ENCODE data around the gene PWWP3B. TPM values are rescaled to one million over a fixed set of nuclear protein-coding genes. Genes with fewer than 3 reads are reported as not detected.

The PWWP3B gene
- total RNA-seq, result under 1 TPM in 2 of 5 donors, not detected in 3; 0.06 to 0.07 TPM
- not detected for total RNA-seq (2013)
- 0 reads per million in 29 experiments for total RNA-seq

GRCh38 chrX:106168107-106168506 lies at the start of gene PWWP3B:
PWWP3B (plus strand) TSS chrX:106168305; CDS start chrX:106205433, 37,128 bp downstream.
- H3K4me3 Mint-ChIP-seq, result no peak within 1 kb of the TSS
- H3K9me3 Mint-ChIP-seq, result no peaks in the 10 kb centered on the region
- ChIA-PET POLR2A (no interaction called here), CTCF (no interaction called here)
- DNase-seq (no peak), ATAC-seq (replicated peaks in 1 of 4) (no peak)
- Histone ChIP-seq H3K4me1 (ENCODE audit: control insufficient read depth in 1 of 2, extremely low read depth in 1 of 2, insufficient read depth in 2 of 2, low read length in 2 of 2) (no peaks in the 10 kb centered on the region), H3K27ac (ENCODE audit: low read length) (no peak within 1 kb of the TSS), H3K36me3 (ENCODE audit: control insufficient read depth in 2 of 2, extremely low read depth in 1 of 2, insufficient read depth in 1 of 2, low read length in 1 of 2) (no peaks in the 10 kb centered on the region), H3K4me3 (ENCODE audit: control insufficient read depth in 1 of 2, extremely low read depth in 1 of 2, low read length in 1 of 2) (no peak within 1 kb of the TSS), H3K9me3 (no peaks in the 10 kb centered on the region), H3K27me3 (replicated peaks in 1 of 2; ENCODE audit: control insufficient read depth in 2 of 2, extremely low read depth in 1 of 2, insufficient read depth in 2 of 2, low read length in 1 of 2) (no peaks in the 10 kb centered on the region)
- peaks cover 0 to 12% of the 10 kb centered on the region in 2 donors for H3K27me3 Mint-ChIP-seq
- no peaks in the 10 kb centered on the region for H3K4me1 Mint-ChIP-seq
- 24% methylated on average over 9 of the region's 14 CpGs for whole genome bisulfite sequencing (ENCODE audit: insufficient coverage)
- H3K36me3 Mint-ChIP-seq, result no peaks in the 10 kb centered on the region
- no peak within 1 kb of the TSS for H3K27ac Mint-ChIP-seq

- H3K36me3 Mint-ChIP-seq, result no peaks in the 10 kb centered on the region
- Histone ChIP-seq H3K36me3 (ENCODE audit: control insufficient read depth in 2 of 2, extremely low read depth in 1 of 2, insufficient read depth in 1 of 2, low read length in 1 of 2) (no peaks in the 10 kb centered on the region), H3K27me3 (replicated peaks in 1 of 2; ENCODE audit: control insufficient read depth in 2 of 2, extremely low read depth in 1 of 2, insufficient read depth in 2 of 2, low read length in 1 of 2) (no peaks in the 10 kb centered on the region), H3K9me3 (no peaks in the 10 kb centered on the region), H3K4me1 (ENCODE audit: control insufficient read depth in 1 of 2, extremely low read depth in 1 of 2, insufficient read depth in 2 of 2, low read length in 2 of 2) (no peaks in the 10 kb centered on the region), H3K4me3 (ENCODE audit: control insufficient read depth in 1 of 2, extremely low read depth in 1 of 2, low read length in 1 of 2) (no peak overlapping the region), H3K27ac (ENCODE audit: low read length) (no peak overlapping the region)
- POLR2A ChIA-PET, result no interaction called here
- CTCF ChIA-PET, result no interaction called here
- peaks cover 0 to 5% of the 10 kb centered on the region in 2 donors for H3K27me3 Mint-ChIP-seq
- ATAC-seq (replicated peaks in 1 of 4) (no peak), DNase-seq (no peak)
- no peak overlapping the region for H3K4me3 Mint-ChIP-seq
- no CpG with 5 or more reads among the region's 7 CpGs for WGBS (ENCODE audit: insufficient coverage)
- peaks cover 0 to 3% (median 2%) of the 10 kb centered on the region in 3 donors for H3K9me3 Mint-ChIP-seq
- H3K4me1 Mint-ChIP-seq, result no peaks in the 10 kb centered on the region
- H3K27ac Mint-ChIP-seq, result no peak overlapping the region
Measured at GRCh38 chrX:106139048-106139447, 29.1 kb upstream of the PWWP3B start.

- no peaks in the 10 kb centered on the region for H3K4me1 Mint-ChIP-seq
- H3K4me3 ChIP-seq (ENCODE audit: control insufficient read depth in 1 of 2, extremely low read depth in 1 of 2, low read length in 1 of 2), result no peak overlapping the region
- POLR2A ChIA-PET, result no interaction called here
- no peaks in the 10 kb centered on the region for H3K27me3 ChIP-seq (replicated peaks in 1 of 2; ENCODE audit: control insufficient read depth in 2 of 2, extremely low read depth in 1 of 2, insufficient read depth in 2 of 2, low read length in 1 of 2)
- CTCF ChIA-PET, result no interaction called here
- peaks cover 0 to 5% of the 10 kb centered on the region in 2 donors for H3K27me3 Mint-ChIP-seq
- no peak for ATAC-seq (replicated peaks in 1 of 4)
- no peaks in the 10 kb centered on the region for H3K36me3 ChIP-seq (ENCODE audit: control insufficient read depth in 2 of 2, extremely low read depth in 1 of 2, insufficient read depth in 1 of 2, low read length in 1 of 2)
- no peak overlapping the region for H3K4me3 Mint-ChIP-seq
- DNase-seq, result no peak
- H3K27ac Mint-ChIP-seq, result no peak overlapping the region
- H3K9me3 ChIP-seq, result no peaks in the 10 kb centered on the region
- H3K9me3 Mint-ChIP-seq, result peaks cover 0 to 7% (median 0%) of the 10 kb centered on the region in 3 donors
- no peaks in the 10 kb centered on the region for H3K4me1 ChIP-seq (ENCODE audit: control insufficient read depth in 1 of 2, extremely low read depth in 1 of 2, insufficient read depth in 2 of 2, low read length in 2 of 2)
- H3K36me3 Mint-ChIP-seq, result no peaks in the 10 kb centered on the region
- H3K27ac ChIP-seq (ENCODE audit: low read length), result no peak overlapping the region
- WGBS (ENCODE audit: insufficient coverage), result no CpG with 5 or more reads among the region's 5 CpGs
Measured at GRCh38 chrX:106144755-106145639, 23.1 kb upstream of the PWWP3B start.

- WGBS (ENCODE audit: insufficient coverage), result no CpG with 5 or more reads among the region's 2 CpGs
- no peak for ATAC-seq (replicated peaks in 1 of 4)
- H3K4me1 ChIP-seq (ENCODE audit: control insufficient read depth in 1 of 2, extremely low read depth in 1 of 2, insufficient read depth in 2 of 2, low read length in 2 of 2), result no peaks in the 10 kb centered on the region
- peaks cover 0 to 4% (median 0%) of the 10 kb centered on the region in 3 donors for H3K9me3 Mint-ChIP-seq
- H3K27me3 Mint-ChIP-seq, result no peaks in the 10 kb centered on the region
- H3K4me1 Mint-ChIP-seq, result no peaks in the 10 kb centered on the region
- ChIA-PET CTCF (no interaction called here), POLR2A (no interaction called here)
- H3K36me3 ChIP-seq (ENCODE audit: control insufficient read depth in 2 of 2, extremely low read depth in 1 of 2, insufficient read depth in 1 of 2, low read length in 1 of 2), result no peaks in the 10 kb centered on the region
- H3K9me3 ChIP-seq, result no peaks in the 10 kb centered on the region
- H3K27me3 ChIP-seq (replicated peaks in 1 of 2; ENCODE audit: control insufficient read depth in 2 of 2, extremely low read depth in 1 of 2, insufficient read depth in 2 of 2, low read length in 1 of 2), result no peaks in the 10 kb centered on the region
- no peak overlapping the region for H3K27ac Mint-ChIP-seq
- H3K36me3 Mint-ChIP-seq, result no peaks in the 10 kb centered on the region
- H3K27ac ChIP-seq (ENCODE audit: low read length), result no peak overlapping the region
- no peak overlapping the region for H3K4me3 Mint-ChIP-seq
- DNase-seq, result no peak
- no peak overlapping the region for H3K4me3 ChIP-seq (ENCODE audit: control insufficient read depth in 1 of 2, extremely low read depth in 1 of 2, low read length in 1 of 2)
Measured at GRCh38 chrX:106150701-106151100, 17.4 kb upstream of the PWWP3B start.

- Mint-ChIP-seq H3K4me1 (no peaks in the 10 kb centered on the region), H3K27me3 (no peaks in the 10 kb centered on the region), H3K36me3 (no peaks in the 10 kb centered on the region), H3K4me3 (no peak overlapping the region), H3K9me3 (no peaks in the 10 kb centered on the region), H3K27ac (no peak overlapping the region)
- no peaks in the 10 kb centered on the region for H3K36me3 ChIP-seq (ENCODE audit: control insufficient read depth in 2 of 2, extremely low read depth in 1 of 2, insufficient read depth in 1 of 2, low read length in 1 of 2)
- CTCF ChIA-PET, result interaction anchor here in 1 of 2 donors (0.7 kb wide), 2 partner anchors 41 to 245 kb away, joined by 6 to 8 read pairs; no protein-coding TSS in a partner anchor
- H3K4me3 ChIP-seq (ENCODE audit: control insufficient read depth in 1 of 2, extremely low read depth in 1 of 2, low read length in 1 of 2), result no peak overlapping the region
- H3K27ac ChIP-seq (ENCODE audit: low read length), result no peak overlapping the region
- DNase-seq (no peak), ATAC-seq (replicated peaks in 1 of 4) (no peak)
- H3K4me1 ChIP-seq (ENCODE audit: control insufficient read depth in 1 of 2, extremely low read depth in 1 of 2, insufficient read depth in 2 of 2, low read length in 2 of 2), result no peaks in the 10 kb centered on the region
- no peaks in the 10 kb centered on the region for H3K9me3 ChIP-seq
- POLR2A ChIA-PET, result no interaction called here
- no peaks in the 10 kb centered on the region for H3K27me3 ChIP-seq (replicated peaks in 1 of 2; ENCODE audit: control insufficient read depth in 2 of 2, extremely low read depth in 1 of 2, insufficient read depth in 2 of 2, low read length in 1 of 2)
Measured at GRCh38 chrX:106159861-106160282, 8.2 kb upstream of the PWWP3B start.

GRCh38 chrX:106170318-106170717 lies 2.2 kb downstream of the PWWP3B start:
- Mint-ChIP-seq H3K4me3 (no peak overlapping the region), H3K27me3 (peaks cover 0 to 12% of the 10 kb centered on the region in 2 donors), H3K27ac (no peak overlapping the region), H3K4me1 (no peaks in the 10 kb centered on the region), H3K9me3 (no peaks in the 10 kb centered on the region), H3K36me3 (no peaks in the 10 kb centered on the region)
- Histone ChIP-seq H3K4me1 (ENCODE audit: control insufficient read depth in 1 of 2, extremely low read depth in 1 of 2, insufficient read depth in 2 of 2, low read length in 2 of 2) (no peaks in the 10 kb centered on the region), H3K27ac (ENCODE audit: low read length) (no peak overlapping the region), H3K27me3 (replicated peaks in 1 of 2; ENCODE audit: control insufficient read depth in 2 of 2, extremely low read depth in 1 of 2, insufficient read depth in 2 of 2, low read length in 1 of 2) (no peaks in the 10 kb centered on the region), H3K4me3 (ENCODE audit: control insufficient read depth in 1 of 2, extremely low read depth in 1 of 2, low read length in 1 of 2) (no peak overlapping the region), H3K36me3 (ENCODE audit: control insufficient read depth in 2 of 2, extremely low read depth in 1 of 2, insufficient read depth in 1 of 2, low read length in 1 of 2) (no peaks in the 10 kb centered on the region), H3K9me3 (no peaks in the 10 kb centered on the region)
- DNase-seq, result no peak
- WGBS (ENCODE audit: insufficient coverage), result no CpG with 5 or more reads among the region's 1 CpG
- ATAC-seq (replicated peaks in 1 of 4), result no peak
- ChIA-PET CTCF (no interaction called here), POLR2A (no interaction called here)
